Neural cell (in vitro differentiated cells): ENCODE results near the gene SKIC8.

ENCODE experiments used
- EZH2 ChIP-seq: fragments of 200-600, 300-800 bp; shearing (Covaris generic), sonication (generic); IDR thresholded peaks from 2 replicates; pipeline ENCODE4 v1.6.1; 2014; ENCODE audit warnings: antibody characterized with exemption, low read length, borderline replicate concordance, mild to moderate bottlenecking; ENCODE audit not compliant: insufficient read depth, poor library complexity, severe bottlenecking
- TF ChIP-seq, protein P1 (sequence below): fragments of 450-650 bp; IDR thresholded peaks from 2 replicates; pipeline ENCODE4 v1.5.1; 2014; ENCODE audit warnings: antibody characterized with exemption, mild to moderate bottlenecking, moderate library complexity; ENCODE audit not compliant: poor library complexity, severe bottlenecking

DNA sequence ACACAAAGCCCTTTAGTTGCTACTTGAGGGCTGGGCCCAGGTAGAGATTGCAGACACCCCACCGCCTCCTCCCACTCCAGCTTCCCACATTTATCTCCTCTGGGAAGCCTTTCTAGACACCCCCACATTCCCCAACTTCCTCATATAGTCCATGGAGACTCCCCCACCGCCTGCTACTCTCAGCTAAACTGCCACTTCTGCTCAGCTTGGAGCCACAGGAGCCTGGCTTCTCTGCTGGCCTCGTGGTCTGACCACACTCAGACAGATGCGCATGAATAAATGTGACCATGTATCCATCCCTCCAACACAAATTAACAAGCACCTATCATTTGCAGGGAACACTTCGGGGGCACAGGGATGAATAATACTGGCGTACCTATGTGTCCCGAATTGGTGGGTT, 54.5 kb downstream of the SKIC8 start:
- TF ChIP-seq EZH2 = no peak
- TF ChIP-seq, protein P1, sequence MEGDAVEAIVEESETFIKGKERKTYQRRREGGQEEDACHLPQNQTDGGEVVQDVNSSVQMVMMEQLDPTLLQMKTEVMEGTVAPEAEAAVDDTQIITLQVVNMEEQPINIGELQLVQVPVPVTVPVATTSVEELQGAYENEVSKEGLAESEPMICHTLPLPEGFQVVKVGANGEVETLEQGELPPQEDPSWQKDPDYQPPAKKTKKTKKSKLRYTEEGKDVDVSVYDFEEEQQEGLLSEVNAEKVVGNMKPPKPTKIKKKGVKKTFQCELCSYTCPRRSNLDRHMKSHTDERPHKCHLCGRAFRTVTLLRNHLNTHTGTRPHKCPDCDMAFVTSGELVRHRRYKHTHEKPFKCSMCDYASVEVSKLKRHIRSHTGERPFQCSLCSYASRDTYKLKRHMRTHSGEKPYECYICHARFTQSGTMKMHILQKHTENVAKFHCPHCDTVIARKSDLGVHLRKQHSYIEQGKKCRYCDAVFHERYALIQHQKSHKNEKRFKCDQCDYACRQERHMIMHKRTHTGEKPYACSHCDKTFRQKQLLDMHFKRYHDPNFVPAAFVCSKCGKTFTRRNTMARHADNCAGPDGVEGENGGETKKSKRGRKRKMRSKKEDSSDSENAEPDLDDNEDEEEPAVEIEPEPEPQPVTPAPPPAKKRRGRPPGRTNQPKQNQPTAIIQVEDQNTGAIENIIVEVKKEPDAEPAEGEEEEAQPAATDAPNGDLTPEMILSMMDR = no peak
